ENCODE results near the gene ARAP2. TPM values are rescaled to one million over a fixed set of nuclear protein-coding genes. Genes with fewer than 3 reads are reported as not detected.

The ARAP2 gene
- polyA plus RNA-seq, 1 donor (not counting 4 experiments of a cell fraction or from before 2014, with no cell fraction given) = 9.3 TPM

- H3K27ac ChIP-seq (ENCODE audit: control insufficient read depth, insufficient read depth, low read length) = peak overlapping the region; percentile 31
- peak overlapping the region; percentile 56 for H2AFZ ChIP-seq (ENCODE audit: control insufficient read depth, low read length)
- no peaks in the 10 kb centered on the region for H3K9me3 ChIP-seq (ENCODE audit: control insufficient read depth, low read depth, low read length)
- TF ChIP-seq EZH2 (IDR thresholded peaks at IDR 0.05; ENCODE audit: low read length) (no peak), CTCF (optimal IDR thresholded peaks at IDR 0.05 in 1 of 3, IDR thresholded peaks at IDR 0.05 in 1 of 3, conservative IDR thresholded peaks at IDR 0.05 in 1 of 3; ENCODE audit: extremely low read depth in 1 of 3, insufficient read depth in 2 of 3, low read length in 3 of 3) (peak in 1 of 3 experiments; percentile 45)
- H3K9me1 ChIP-seq (ENCODE audit: control insufficient read depth, extremely low read depth, insufficient read depth, low read length) = no peaks in the 10 kb centered on the region
- H3K36me3 ChIP-seq (ENCODE audit: control insufficient read depth in 2 of 2, extremely low read depth in 1 of 2, insufficient read depth in 2 of 2, low read length in 2 of 2) = no peaks in the 10 kb centered on the region
- peak overlapping the region; percentile 26 for H3K9ac ChIP-seq (ENCODE audit: control insufficient read depth, extremely low read depth, insufficient read depth, low read length)
- H4K20me1 ChIP-seq (ENCODE audit: control insufficient read depth, extremely low read depth, insufficient read depth, low read length) = no peaks in the 10 kb centered on the region
- peak overlapping the region; percentile 46 for H3K4me2 ChIP-seq (ENCODE audit: control insufficient read depth, extremely low read depth, insufficient read depth, low read depth, low read length)
- no peaks in the 10 kb centered on the region for H3K27me3 ChIP-seq (ENCODE audit: control insufficient read depth, extremely low read depth, insufficient read depth, low read length)
- dilution Hi-C loops (cut with MboI; ENCODE audit: extremely low pct_ligation_motif_present, low sequenced_read_pairs) = no loop called here
- peak overlapping the region in 1 of 3 experiments; percentile 1 for H3K4me3 ChIP-seq (ENCODE audit: control insufficient read depth in 2 of 3, extremely low read depth in 1 of 3, insufficient read depth in 2 of 3, low read depth in 1 of 3, low read length in 3 of 3)
- H3K79me2 ChIP-seq (ENCODE audit: control insufficient read depth, insufficient read depth, low read length) = no peaks in the 10 kb centered on the region
- peaks cover 36% of the 10 kb centered on the region for H3K4me1 ChIP-seq (ENCODE audit: control insufficient read depth, extremely low read depth, insufficient read depth, low read length)
- peak; percentile 81 for FAIRE-seq
- DNase-seq (ENCODE audit: low read depth, low spot score) = no peak
Measured at GRCh38 chr4:36280555-36280954, 36.2 kb upstream of the ARAP2 start.

DNA sequence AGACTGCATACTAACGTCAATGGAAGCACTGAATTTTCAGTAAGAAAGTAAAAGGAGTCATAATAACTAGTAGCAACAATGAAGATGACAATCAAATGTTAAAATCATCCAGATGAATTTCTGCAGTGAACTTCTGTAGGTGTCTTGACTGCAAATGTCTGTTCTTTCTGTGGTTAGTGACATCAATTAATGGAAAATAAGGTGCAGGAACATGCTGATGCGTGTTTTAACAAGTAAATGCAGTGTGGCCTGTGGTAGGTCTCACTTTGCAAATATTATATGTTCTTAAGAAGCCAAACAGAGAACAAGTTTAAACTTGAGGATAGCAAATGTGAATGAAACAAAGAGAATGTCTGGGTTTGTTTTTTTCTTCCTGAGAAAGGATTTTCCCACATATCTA lies 34.5 kb upstream of the ARAP2 start:
- Histone ChIP-seq H3K36me3 (ENCODE audit: control insufficient read depth in 2 of 2, extremely low read depth in 1 of 2, insufficient read depth in 2 of 2, low read length in 2 of 2) (no peaks in the 10 kb centered on the region), H3K79me2 (ENCODE audit: control insufficient read depth, insufficient read depth, low read length) (no peaks in the 10 kb centered on the region), H2AFZ (ENCODE audit: control insufficient read depth, low read length) (peak overlapping the region; percentile 38), H3K9me3 (ENCODE audit: control insufficient read depth, low read depth, low read length) (no peaks in the 10 kb centered on the region), H3K9ac (ENCODE audit: control insufficient read depth, extremely low read depth, insufficient read depth, low read length) (no peak overlapping the region), H3K4me3 (ENCODE audit: control insufficient read depth in 2 of 3, extremely low read depth in 1 of 3, insufficient read depth in 2 of 3, low read depth in 1 of 3, low read length in 3 of 3) (peak overlapping the region in 1 of 3 experiments; percentile 27), H3K27ac (ENCODE audit: control insufficient read depth, insufficient read depth, low read length) (peak overlapping the region; percentile 71), H3K4me2 (ENCODE audit: control insufficient read depth, extremely low read depth, insufficient read depth, low read depth, low read length) (peak overlapping the region; percentile 70), H3K27me3 (ENCODE audit: control insufficient read depth, extremely low read depth, insufficient read depth, low read length) (no peaks in the 10 kb centered on the region), H4K20me1 (ENCODE audit: control insufficient read depth, extremely low read depth, insufficient read depth, low read length) (no peaks in the 10 kb centered on the region), H3K4me1 (ENCODE audit: control insufficient read depth, extremely low read depth, insufficient read depth, low read length) (peaks cover 36% of the 10 kb centered on the region), H3K9me1 (ENCODE audit: control insufficient read depth, extremely low read depth, insufficient read depth, low read length) (no peaks in the 10 kb centered on the region)
- peak; percentile 88 for DNase-seq (ENCODE audit: low read depth, low spot score)
- TF ChIP-seq CTCF (optimal IDR thresholded peaks at IDR 0.05 in 1 of 3, IDR thresholded peaks at IDR 0.05 in 1 of 3, conservative IDR thresholded peaks at IDR 0.05 in 1 of 3; ENCODE audit: extremely low read depth in 1 of 3, insufficient read depth in 2 of 3, low read length in 3 of 3) = no peak
- no peak for TF ChIP-seq EZH2 (IDR thresholded peaks at IDR 0.05; ENCODE audit: low read length)
- peak; percentile 91 for FAIRE-seq
- dilution Hi-C loops (cut with MboI; ENCODE audit: extremely low pct_ligation_motif_present, low sequenced_read_pairs) = no loop called here

Measured in keratinocyte (primary cell).